SK-N-SH (cell line): ENCODE data around the gene GPR17.

Experiments
- CHD2 ChIP-seq: fragments of 150-350 bp; IDR thresholded peaks from 2 replicates; pipeline ENCODE4 v1.6.1; 2018; ENCODE audit warnings: low read length; ENCODE audit not compliant: partially characterized antibody
- ELF1 ChIP-seq: IDR thresholded peaks from 2 replicates; pipeline ENCODE4 v1.4.0; 2012
- EP300 ChIP-seq, 2 experiments: IDR thresholded peaks; 2 replicates each; pipeline versions ENCODE4 v1.4.0 to v1.6.1; 2012; ENCODE audit warnings: borderline replicate concordance in 1 of 2, low read depth in 1 of 2, low read length in 1 of 2
- GATA2 ChIP-seq: sonication (generic); formaldehyde crosslinking; IDR thresholded peaks from 2 replicates; pipeline ENCODE4 v1.5.0; 2020; ENCODE audit warnings: mild to moderate bottlenecking, missing genetic modification reagents
- JUND ChIP-seq: IDR thresholded peaks from 2 replicates; pipeline ENCODE4 v1.4.0; 2012
- MXI1 ChIP-seq: IDR thresholded peaks from 2 replicates; pipeline ENCODE4 v1.6.1; 2012; ENCODE audit warnings: mild to moderate bottlenecking, low read depth, low read length, improper control_type of control experiment
- RAD21 ChIP-seq: IDR thresholded peaks from 2 replicates; pipeline ENCODE4 v1.6.1; 2012; ENCODE audit warnings: mild to moderate bottlenecking, low read length
- SMC3 ChIP-seq: IDR thresholded peaks from 2 replicates; pipeline ENCODE4 v1.6.1; 2012; ENCODE audit warnings: low read depth, low read length, improper control_type of control experiment
- TAF1 ChIP-seq: IDR thresholded peaks from 2 replicates; pipeline ENCODE4 v1.6.1; 2012; ENCODE audit warnings: low read depth, mild to moderate bottlenecking, low read length, moderate library complexity, borderline replicate concordance
- YY1 ChIP-seq: IDR thresholded peaks from 2 replicates; pipeline ENCODE4 v1.4.0; 2012; ENCODE audit warnings: low read depth, mild to moderate bottlenecking
- TF ChIP-seq, protein P1 (sequence below): fragments of 200-600 bp; sonication (generic); IDR thresholded peaks from 2 replicates; pipeline ENCODE4 v1.6.1; 2017; ENCODE audit warnings: antibody characterized with exemption, mild to moderate bottlenecking, moderate library complexity
- TF ChIP-seq, protein P2 (sequence below): IDR thresholded peaks from 2 replicates; pipeline ENCODE4 v1.4.0; 2012; ENCODE audit warnings: low read depth, borderline replicate concordance
- TF ChIP-seq, protein P3 (sequence below): IDR thresholded peaks from 2 replicates; pipeline ENCODE4 v1.4.0; 2012; ENCODE audit warnings: low read depth

DNA sequence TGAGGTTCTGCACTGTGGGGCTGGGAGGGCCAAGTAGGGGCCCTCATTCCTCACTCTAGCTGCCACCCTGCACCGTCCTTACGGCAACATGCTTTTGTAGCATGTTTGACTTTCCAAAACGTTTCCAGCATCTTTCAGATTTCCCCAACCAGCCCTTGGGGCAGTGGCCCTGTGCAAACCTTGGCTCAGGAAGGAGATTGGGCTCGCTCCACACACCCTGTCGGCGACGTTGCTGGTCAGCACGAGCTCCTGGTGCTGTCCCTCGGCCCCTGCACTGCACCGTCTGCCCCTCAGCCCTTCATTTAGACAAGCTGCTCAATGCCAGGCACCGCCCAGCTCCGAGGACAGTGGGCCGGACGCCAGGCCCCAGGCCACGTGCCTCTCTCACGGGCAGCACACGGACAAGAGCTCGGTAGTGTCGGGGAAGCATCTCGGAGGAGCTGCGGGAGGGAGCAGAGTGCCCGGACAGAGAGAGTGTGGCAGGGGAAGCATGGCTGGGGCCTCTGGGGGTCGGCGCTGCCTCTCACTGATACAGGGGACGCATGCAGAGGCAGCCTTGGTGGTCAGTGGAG lies 6.9 kb downstream of the GPR17 start:
- TF ChIP-seq, protein P1, sequence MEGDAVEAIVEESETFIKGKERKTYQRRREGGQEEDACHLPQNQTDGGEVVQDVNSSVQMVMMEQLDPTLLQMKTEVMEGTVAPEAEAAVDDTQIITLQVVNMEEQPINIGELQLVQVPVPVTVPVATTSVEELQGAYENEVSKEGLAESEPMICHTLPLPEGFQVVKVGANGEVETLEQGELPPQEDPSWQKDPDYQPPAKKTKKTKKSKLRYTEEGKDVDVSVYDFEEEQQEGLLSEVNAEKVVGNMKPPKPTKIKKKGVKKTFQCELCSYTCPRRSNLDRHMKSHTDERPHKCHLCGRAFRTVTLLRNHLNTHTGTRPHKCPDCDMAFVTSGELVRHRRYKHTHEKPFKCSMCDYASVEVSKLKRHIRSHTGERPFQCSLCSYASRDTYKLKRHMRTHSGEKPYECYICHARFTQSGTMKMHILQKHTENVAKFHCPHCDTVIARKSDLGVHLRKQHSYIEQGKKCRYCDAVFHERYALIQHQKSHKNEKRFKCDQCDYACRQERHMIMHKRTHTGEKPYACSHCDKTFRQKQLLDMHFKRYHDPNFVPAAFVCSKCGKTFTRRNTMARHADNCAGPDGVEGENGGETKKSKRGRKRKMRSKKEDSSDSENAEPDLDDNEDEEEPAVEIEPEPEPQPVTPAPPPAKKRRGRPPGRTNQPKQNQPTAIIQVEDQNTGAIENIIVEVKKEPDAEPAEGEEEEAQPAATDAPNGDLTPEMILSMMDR = no peak
- TF ChIP-seq EP300 (IDR thresholded peaks at IDR 0.05; ENCODE audit: borderline replicate concordance in 1 of 2, low read depth in 1 of 2, low read length in 1 of 2) (no peak), RAD21 (no peak), JUND (no peak), TAF1 (no peak), CHD2 (no peak), SMC3 (no peak), MXI1 (no peak), YY1 (no peak), ELF1 (no peak), GATA2 (CRISPR knock-in tag) (no peak)
- TF ChIP-seq, protein P2, sequence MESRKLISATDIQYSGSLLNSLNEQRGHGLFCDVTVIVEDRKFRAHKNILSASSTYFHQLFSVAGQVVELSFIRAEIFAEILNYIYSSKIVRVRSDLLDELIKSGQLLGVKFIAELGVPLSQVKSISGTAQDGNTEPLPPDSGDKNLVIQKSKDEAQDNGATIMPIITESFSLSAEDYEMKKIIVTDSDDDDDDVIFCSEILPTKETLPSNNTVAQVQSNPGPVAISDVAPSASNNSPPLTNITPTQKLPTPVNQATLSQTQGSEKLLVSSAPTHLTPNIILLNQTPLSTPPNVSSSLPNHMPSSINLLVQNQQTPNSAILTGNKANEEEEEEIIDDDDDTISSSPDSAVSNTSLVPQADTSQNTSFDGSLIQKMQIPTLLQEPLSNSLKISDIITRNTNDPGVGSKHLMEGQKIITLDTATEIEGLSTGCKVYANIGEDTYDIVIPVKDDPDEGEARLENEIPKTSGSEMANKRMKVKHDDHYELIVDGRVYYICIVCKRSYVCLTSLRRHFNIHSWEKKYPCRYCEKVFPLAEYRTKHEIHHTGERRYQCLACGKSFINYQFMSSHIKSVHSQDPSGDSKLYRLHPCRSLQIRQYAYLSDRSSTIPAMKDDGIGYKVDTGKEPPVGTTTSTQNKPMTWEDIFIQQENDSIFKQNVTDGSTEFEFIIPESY = no peak
- TF ChIP-seq, protein P3, sequence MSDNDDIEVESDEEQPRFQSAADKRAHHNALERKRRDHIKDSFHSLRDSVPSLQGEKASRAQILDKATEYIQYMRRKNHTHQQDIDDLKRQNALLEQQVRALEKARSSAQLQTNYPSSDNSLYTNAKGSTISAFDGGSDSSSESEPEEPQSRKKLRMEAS = no peak
